ENCODE results near the gene BCO1.

BCO1 gene

DNA sequence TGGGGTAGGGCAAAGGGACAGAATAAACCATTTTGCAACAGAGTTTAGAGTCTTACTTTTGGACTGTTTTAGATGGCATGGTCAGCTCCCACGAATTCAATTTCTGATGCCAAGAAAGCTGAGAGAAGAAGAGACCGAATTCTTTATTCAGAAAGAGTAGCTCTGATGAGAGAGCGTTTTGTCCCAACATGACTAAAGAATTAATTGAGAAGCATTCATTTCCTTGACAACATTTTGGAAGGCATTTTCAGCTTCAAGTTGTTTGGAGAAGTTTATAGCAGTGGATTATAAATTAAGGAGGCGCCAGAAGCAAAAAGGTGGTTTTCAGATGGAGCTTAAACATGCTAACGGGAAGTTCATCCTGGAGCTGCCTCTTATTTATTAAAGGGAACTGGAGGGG, 88.5 kb downstream of the BCO1 start:
- no peak overlapping the region for H3K4me3 ChIP-seq
- no peaks in the 10 kb centered on the region for H3K36me3 ChIP-seq (ENCODE audit: insufficient read depth, low read length)
- H3K27ac ChIP-seq = no peak overlapping the region
- H3K9ac ChIP-seq (ENCODE audit: insufficient read length) = no peak overlapping the region
- no peak for TF ChIP-seq FOXP2 (optimal IDR thresholded peaks at IDR 0.05; ENCODE audit: control extremely low read depth, extremely low read length, insufficient read depth)
- no peak for TF ChIP-seq POLR2AphosphoS5 (IDR thresholded peaks at IDR 0.05; ENCODE audit: borderline replicate concordance, low read depth, low read length)
- TF ChIP-seq EZH2 (IDR thresholded peaks at IDR 0.05) = no peak
- no peak for DNase-seq (ENCODE audit: low read depth, low spot score)
- no peaks in the 10 kb centered on the region for H3K9me3 ChIP-seq (ENCODE audit: low read depth, low read length)

GRCh38 chr16:81327447-81328196, 89.1 kb downstream of the BCO1 start:
- Histone ChIP-seq H3K36me3 (ENCODE audit: insufficient read depth, low read length) (no peaks in the 10 kb centered on the region), H3K9ac (ENCODE audit: insufficient read length) (no peak overlapping the region), H3K9me3 (ENCODE audit: low read depth, low read length) (no peaks in the 10 kb centered on the region), H3K27ac (no peak overlapping the region), H3K4me3 (no peak overlapping the region)
- TF ChIP-seq EZH2 (IDR thresholded peaks at IDR 0.05) (no peak), POLR2AphosphoS5 (IDR thresholded peaks at IDR 0.05; ENCODE audit: borderline replicate concordance, low read depth, low read length) (no peak), FOXP2 (optimal IDR thresholded peaks at IDR 0.05; ENCODE audit: control extremely low read depth, extremely low read length, insufficient read depth) (no peak)
- no peak for DNase-seq (ENCODE audit: low read depth, low spot score)

DNA sequence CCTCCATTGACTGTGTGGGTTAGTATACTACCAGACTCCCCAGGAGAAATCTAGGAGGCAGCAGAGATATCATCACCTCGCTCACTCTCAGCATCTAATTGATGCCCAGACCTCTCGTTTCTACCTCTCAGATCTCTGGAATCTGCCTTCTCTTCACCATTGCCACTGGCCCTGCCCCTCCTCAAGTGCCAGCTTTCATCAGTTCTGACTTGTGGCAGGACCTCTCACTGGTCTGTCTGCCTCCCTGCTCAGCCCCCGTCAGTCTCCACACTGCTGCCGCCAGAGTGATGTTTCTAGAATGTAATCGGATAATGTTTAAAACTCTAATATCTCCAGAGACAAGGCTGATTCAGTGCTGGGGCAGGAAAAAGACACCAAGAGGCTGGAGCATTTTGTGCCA, 91.5 kb downstream of the BCO1 start:
- TF ChIP-seq EZH2 (IDR thresholded peaks at IDR 0.05) = no peak
- TF ChIP-seq FOXP2 (optimal IDR thresholded peaks at IDR 0.05; ENCODE audit: control extremely low read depth, extremely low read length, insufficient read depth) = no peak
- TF ChIP-seq POLR2AphosphoS5 (IDR thresholded peaks at IDR 0.05; ENCODE audit: borderline replicate concordance, low read depth, low read length) = no peak
- DNase-seq (ENCODE audit: low read depth, low spot score) = no peak
- no peak overlapping the region for H3K9ac ChIP-seq (ENCODE audit: insufficient read length)
- H3K36me3 ChIP-seq (ENCODE audit: insufficient read depth, low read length) = no peaks in the 10 kb centered on the region
- no peak overlapping the region for H3K4me3 ChIP-seq
- no peaks in the 10 kb centered on the region for H3K9me3 ChIP-seq (ENCODE audit: low read depth, low read length)
- H3K27ac ChIP-seq = no peak overlapping the region

DNA sequence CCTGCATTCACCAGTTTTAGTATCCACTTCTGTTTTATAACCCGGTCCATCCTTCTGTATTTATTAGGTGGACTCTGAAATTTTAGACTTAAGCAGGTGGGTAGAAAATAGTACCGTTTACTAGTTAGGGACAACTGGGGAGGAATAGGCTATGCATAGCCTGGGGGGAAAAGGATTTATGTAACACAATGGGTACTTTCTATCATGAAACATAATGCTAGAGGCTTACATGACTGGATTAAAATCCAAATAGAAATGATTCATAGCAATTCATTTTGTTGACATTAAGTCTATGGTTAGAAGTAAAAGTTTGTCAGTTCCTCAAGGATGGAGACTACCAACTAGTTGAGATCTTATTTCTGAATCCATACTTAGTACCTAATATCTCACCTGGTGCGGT, 94.9 kb downstream of the BCO1 start:
- no peak for DNase-seq (ENCODE audit: low read depth, low spot score)
- no peak overlapping the region for H3K27ac ChIP-seq
- TF ChIP-seq FOXP2 (optimal IDR thresholded peaks at IDR 0.05; ENCODE audit: control extremely low read depth, extremely low read length, insufficient read depth) = no peak
- TF ChIP-seq EZH2 (IDR thresholded peaks at IDR 0.05) = no peak
- no peak for TF ChIP-seq POLR2AphosphoS5 (IDR thresholded peaks at IDR 0.05; ENCODE audit: borderline replicate concordance, low read depth, low read length)
- no peaks in the 10 kb centered on the region for H3K36me3 ChIP-seq (ENCODE audit: insufficient read depth, low read length)
- H3K4me3 ChIP-seq = no peak overlapping the region
- no peak overlapping the region for H3K9ac ChIP-seq (ENCODE audit: insufficient read length)
- no peaks in the 10 kb centered on the region for H3K9me3 ChIP-seq (ENCODE audit: low read depth, low read length)

GRCh38 chr16:81335669-81336068, 97.2 kb downstream of the BCO1 start:
- H3K4me3 ChIP-seq = no peak overlapping the region
- H3K9ac ChIP-seq (ENCODE audit: insufficient read length) = no peak overlapping the region
- H3K27ac ChIP-seq = no peak overlapping the region
- no peak for TF ChIP-seq POLR2AphosphoS5 (IDR thresholded peaks at IDR 0.05; ENCODE audit: borderline replicate concordance, low read depth, low read length)
- no peak for TF ChIP-seq FOXP2 (optimal IDR thresholded peaks at IDR 0.05; ENCODE audit: control extremely low read depth, extremely low read length, insufficient read depth)
- no peak for TF ChIP-seq EZH2 (IDR thresholded peaks at IDR 0.05)
- H3K9me3 ChIP-seq (ENCODE audit: low read depth, low read length) = no peaks in the 10 kb centered on the region
- DNase-seq (ENCODE audit: low read depth, low spot score) = no peak
- H3K36me3 ChIP-seq (ENCODE audit: insufficient read depth, low read length) = no peaks in the 10 kb centered on the region

DNA sequence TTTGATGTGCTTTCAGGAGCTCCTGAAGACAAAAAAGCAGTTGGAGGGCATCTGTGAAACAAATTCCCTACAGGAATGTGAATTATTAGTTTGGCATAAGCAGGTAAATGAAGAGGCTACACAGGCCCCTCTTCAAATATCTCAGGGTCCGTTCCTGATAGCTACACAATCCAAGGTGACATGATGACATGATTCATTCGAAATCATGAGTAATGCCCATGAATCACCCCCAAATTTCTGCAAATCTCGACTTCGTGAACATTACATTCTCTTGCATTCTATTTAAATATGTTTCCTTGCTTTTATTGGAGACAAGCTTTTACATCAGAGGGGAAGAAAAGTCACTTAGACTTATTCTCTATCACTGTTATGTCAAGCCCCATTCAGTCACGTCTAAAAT, 98.6 kb downstream of the BCO1 start:
- TF ChIP-seq EZH2 (IDR thresholded peaks at IDR 0.05) (no peak), POLR2AphosphoS5 (IDR thresholded peaks at IDR 0.05; ENCODE audit: borderline replicate concordance, low read depth, low read length) (no peak), FOXP2 (optimal IDR thresholded peaks at IDR 0.05; ENCODE audit: control extremely low read depth, extremely low read length, insufficient read depth) (no peak)
- DNase-seq (ENCODE audit: low read depth, low spot score) = no peak
- no peaks in the 10 kb centered on the region for H3K36me3 ChIP-seq (ENCODE audit: insufficient read depth, low read length)

More for the DNA sequence above, 98.6 kb downstream of the BCO1 start:
- no peak overlapping the region for H3K9ac ChIP-seq (ENCODE audit: insufficient read length)
- no peak overlapping the region for H3K27ac ChIP-seq
- H3K4me3 ChIP-seq = no peak overlapping the region
- no peaks in the 10 kb centered on the region for H3K9me3 ChIP-seq (ENCODE audit: low read depth, low read length)

Data from SK-N-MC (cell line).